T-helper 2 cell (primary cell): ENCODE data around the gene AP3S1.
"Not testable (repeated sequence)": the region's sequence is repeated elsewhere in the genome, so short reads cannot be mapped to it uniquely, and the experiment has no call there.

ENCODE experiments used
- DNase-seq, 5 experiments: peaks; one replicate each; pipeline versions ENCODE4 v3.0.0 to v3.0.0-alpha.2; 2012 to 2022
- total RNA-seq, 2 donors: gene quantifications; one replicate each; lab custom pipeline; 2026; lab: John Stamatoyannopoulos, UW

AP3S1 gene
- total RNA-seq = 28.7 to 30.4 reads per million in 2 donors

GRCh38 chr5:115841382-115842088 lies at the start of gene AP3S1, which contains the start of gene ATG12:
AP3S1 (plus strand) TSS chr5:115841935; CDS start chr5:115842038, 103 bp downstream.
ATG12 (minus strand) TSS chr5:115841565; CDS start chr5:115841552, 13 bp downstream.
- peak; percentile 81 to 97 (median 86) for DNase-seq

GRCh38 chr5:115795700-115796099 lies 46.0 kb upstream of the AP3S1 start:
- no peak for DNase-seq

DNA sequence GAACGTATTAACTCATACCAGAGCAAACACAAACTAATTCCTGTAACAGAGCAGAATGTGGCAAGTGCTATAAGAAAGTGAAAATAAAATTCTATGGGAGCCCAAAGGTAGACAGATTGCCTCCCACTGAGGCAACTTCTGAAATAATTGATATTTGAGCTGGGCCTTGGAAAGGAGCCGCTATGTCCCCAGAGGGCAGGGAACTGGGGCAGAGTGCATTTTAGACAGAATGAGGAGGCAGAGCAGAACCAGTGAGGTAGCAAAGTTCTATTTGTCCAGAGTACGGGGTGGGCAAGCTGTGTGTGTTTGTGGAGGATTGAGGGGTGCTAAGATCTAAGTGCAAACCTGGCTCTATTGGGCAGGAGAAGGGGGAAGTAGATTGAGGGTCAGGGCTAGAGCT lies 45.1 kb upstream of the AP3S1 start:
- no peak for DNase-seq

- DNase-seq = no peak
These were observed 43.5 kb upstream of the AP3S1 start for GRCh38 chr5:115798252-115798651.

DNA sequence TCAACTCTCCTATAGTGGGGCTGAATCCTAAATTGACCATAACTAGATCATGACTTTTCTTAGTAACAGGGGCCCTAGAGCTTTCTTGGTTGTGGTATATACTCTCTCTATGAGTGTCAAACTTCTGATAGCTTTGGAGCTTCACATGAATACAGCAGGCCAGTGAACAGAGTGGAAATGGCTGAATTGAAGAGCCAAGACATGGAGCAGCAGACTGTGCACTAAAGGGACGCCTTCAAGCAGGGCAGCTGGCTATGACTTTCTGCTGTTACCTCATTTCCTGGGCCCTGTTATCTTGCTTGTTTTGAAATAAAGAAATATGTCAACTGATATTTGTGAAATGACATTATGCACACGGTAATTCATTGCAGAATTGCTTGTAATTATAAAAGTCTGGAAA lies 41.6 kb upstream of the AP3S1 start:
- DNase-seq = no peak

DNA sequence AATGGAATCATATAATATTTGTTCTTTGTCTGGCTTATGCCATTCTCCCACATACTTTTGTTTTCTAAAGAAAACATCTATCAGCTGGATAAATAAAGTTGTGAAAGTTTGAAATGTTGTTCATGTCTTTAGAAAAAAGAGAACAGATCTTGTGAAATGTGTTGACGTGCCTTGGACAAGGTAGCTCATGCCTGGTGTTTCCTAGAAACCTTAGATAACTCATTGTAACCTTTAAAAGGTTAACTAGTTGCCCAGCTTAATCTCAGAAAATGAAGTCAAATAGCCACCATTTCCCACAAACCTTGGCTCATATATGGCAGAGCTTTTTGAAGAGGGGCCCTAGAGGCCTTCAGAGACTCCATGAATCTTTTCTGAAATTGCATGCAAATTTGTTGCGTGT lies 40.6 kb upstream of the AP3S1 start:
- no peak for DNase-seq

GRCh38 chr5:115801984-115802383 lies 39.8 kb upstream of the AP3S1 start:
- no peak for DNase-seq

DNA sequence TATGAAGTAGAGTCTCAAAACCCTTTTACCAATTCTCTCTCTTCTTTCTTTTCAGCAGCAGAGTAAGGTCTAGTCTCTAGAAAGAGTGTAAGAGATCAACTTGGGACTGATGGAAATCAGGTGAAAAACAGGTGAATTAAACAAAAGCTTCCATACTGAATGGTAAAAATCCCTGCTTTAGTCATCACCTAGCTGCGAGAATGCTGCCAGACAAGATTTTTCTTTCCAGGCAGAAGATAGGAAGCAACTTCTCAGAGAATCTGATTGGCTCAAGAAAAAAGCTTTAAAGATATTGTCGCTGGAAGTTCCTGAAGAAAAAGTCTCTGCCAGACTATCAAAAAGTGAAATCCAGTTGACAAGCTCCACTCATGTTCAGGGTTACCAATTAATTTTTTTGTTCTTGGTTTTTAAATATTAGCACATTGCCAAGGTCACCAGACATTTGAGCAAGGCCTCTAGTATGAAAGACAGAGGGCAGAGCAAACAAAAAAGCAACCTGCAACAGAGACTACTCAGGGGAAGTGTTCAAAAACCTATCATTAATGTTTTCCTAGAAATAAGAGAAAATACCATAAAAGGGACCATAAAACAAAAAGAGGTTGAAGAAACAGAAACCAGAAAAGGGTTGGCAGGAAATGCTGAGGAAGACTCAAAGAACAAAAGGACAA lies 34.6 kb upstream of the AP3S1 start:
- no peak for DNase-seq

DNA sequence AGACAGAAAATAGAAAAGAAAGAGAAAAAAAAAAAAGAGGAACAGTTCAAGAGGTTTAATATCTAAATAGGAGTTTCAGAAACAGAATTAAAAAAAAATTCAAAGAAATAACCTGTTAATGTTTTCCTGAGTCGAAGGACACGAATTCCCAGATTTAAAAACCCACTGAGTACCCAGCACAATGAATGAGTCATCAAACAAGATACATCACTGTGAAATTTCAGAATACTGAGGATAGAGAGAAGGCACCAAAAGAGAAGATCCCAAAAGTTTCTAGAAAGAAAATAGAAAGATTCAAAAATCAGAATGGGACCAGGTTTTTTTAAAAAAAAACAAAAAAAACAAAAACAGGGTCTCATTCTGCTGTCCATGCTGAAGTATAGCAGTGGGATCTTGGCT lies 34.1 kb upstream of the AP3S1 start:
- no peak for DNase-seq

DNA sequence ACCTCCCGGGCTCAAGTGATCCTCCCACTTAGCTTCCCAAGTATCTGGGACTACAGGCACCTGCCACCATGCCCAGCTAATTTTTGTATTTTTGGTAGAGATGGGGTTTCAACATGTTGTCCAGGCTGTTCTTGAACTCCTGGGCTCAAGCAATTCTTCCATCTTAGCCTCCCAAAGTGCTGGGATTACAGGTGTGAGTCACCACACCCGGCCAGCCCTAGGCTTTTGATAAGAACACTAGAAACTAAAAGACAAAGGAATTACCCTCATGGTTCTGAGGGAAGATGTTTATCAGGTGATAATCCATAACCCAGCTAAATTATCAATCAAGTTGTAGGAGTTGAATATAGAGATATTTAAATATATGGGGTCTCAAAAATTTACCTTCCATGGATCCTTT lies 33.7 kb upstream of the AP3S1 start:
- DNase-seq = not testable (repeated sequence)

- no peak for DNase-seq
These were observed 31.8 kb upstream of the AP3S1 start for GRCh38 chr5:115809946-115810345.

DNA sequence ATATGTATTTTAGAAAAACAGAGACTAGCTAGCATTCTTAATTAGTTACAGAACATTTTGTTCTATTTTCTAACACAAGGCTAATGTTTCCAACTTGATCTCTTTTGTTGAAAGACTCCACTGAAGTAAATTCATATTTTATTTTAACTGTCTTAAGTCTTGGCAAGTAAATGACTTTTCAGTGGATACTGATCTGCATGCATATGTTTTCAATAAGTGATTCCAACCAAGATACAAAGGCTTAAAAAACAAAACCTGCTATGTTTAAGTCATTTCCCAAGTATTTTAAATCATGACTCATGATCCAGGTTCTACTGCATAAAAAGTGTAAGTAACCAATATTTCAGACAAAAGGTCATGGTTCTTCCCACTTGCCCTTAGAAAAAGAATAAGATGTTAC lies 31.0 kb upstream of the AP3S1 start:
- no peak for DNase-seq

GRCh38 chr5:115811406-115811805 lies 30.3 kb upstream of the AP3S1 start:
- no peak for DNase-seq

DNA sequence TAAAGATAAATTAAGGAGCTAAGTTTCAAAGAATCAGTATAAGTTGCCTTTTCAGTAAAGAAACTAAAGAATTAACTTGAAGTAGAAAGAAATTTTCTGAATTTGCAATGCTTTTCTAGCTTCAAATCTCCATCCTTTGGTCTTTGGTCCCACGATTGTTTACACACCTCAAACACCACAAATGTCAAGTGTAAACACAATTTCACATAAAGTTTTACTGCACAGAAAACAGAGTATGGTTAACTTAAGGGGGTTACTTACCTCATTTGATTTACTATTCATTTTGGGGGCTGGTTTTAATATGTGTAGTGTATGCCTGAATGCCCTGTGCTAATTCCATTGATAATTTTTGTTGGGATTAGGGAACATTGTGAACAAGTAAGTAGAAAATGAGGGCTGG lies 29.4 kb upstream of the AP3S1 start:
- DNase-seq = no peak

- peak in 1 of 5 experiments; percentile 70 for DNase-seq
These were observed 28.0 kb upstream of the AP3S1 start for GRCh38 chr5:115813719-115814118.

DNA sequence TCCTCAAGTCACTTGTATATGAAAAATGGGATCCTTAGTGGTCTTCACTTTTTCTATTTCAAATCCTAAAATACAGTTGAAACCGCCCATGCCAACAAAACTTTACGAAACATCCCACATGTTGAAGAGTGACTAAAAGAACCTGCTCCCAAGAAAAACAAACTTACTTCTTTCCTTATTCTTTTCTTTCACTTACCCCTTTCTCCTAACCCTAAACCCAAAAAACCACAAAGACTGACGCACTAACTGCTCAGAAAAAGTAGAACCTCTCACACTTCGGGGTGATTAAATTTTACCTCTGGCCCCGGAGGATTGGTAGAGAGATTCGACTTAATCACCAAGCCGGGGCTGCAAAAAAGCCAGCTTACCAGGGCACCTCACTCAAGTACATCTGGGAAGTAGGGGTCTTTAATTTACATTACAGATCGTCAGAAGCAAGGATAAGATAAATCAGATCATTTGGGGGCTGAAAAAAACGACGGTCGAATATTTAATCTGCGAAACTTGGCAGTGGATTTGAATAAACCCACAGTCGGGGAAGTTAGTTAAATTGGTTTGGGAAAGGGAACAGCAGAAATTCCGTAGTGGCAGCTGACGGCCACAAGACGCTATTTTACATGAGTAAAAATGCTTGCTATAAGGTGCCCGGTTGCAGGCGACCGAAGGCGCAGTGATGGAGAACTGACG lies 26.6 kb upstream of the AP3S1 start:
- no peak for DNase-seq

- no peak for DNase-seq
These were observed 26.0 kb upstream of the AP3S1 start for GRCh38 chr5:115815693-115816225.

DNA sequence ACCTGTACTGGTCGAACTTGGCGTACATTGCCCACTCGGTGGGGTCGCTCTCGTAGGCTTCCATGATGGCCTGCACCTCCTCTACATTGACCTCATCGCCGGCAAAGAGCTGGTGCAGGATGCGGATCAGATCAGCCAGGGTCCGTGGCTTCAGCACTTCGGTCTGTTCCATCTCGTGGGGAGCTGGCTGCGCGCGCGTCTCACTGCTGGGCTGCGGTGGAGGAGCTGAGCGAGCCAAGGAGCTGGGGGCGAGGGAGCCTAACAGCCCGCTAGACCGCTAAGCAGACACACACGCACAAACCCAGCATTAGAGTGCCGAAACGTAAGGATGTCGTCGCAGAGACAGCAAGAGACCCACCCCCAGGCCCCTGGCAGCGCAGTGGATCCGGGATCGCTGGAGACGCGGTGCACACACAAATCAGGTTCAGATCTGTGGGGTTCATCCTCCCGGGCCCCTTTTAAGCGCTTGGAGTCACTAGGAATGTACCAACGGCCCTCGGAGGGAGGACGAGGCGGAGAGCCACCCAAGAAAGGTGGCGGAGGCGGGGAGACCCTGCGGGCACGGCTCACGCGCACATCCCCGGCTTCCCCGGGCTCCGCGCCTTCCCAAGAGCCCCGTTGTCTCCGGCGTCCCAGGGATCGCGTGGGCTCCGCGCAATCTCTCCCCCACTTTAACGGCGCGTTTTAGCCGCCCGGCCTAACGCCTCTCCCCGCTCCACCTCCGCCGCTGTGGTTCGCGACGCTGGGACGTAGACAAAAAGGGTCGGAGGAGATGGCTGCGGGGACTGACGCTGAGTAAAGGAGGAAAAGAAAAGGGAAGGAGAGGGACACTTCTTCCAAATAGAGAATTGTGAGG lies 25.3 kb upstream of the AP3S1 start, which contains the start of gene CDO1:
Gene CDO1 (minus strand): TSS at position 434 of the 856 bp plus-strand sequence. CDS start 262 bp downstream, at position 172.
- DNase-seq = peak in 2 of 5 experiments; percentile 1 to 59

DNA sequence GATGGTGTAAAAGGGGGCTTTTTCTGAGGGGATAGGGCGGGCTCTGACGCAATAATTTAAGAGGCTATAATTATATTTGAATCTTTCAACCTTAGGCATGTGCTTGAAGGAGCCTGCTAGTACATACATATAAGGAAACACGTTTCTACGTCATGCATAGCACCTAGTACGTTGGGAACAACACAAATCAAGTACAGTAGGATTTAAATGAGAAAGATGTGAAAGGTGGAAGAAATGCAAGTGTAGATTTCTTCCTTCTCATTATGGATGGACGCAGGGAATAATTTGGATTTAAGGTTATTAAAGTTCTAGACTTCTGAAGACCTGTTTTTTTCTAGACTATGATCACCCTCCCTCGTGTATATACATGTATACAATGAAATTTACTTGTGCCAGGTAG lies 24.3 kb upstream of the AP3S1 start:
- no peak for DNase-seq

GRCh38 chr5:115818821-115819220 lies 22.9 kb upstream of the AP3S1 start:
- DNase-seq = no peak

GRCh38 chr5:115820846-115821245 lies 20.9 kb upstream of the AP3S1 start:
- DNase-seq = no peak

DNA sequence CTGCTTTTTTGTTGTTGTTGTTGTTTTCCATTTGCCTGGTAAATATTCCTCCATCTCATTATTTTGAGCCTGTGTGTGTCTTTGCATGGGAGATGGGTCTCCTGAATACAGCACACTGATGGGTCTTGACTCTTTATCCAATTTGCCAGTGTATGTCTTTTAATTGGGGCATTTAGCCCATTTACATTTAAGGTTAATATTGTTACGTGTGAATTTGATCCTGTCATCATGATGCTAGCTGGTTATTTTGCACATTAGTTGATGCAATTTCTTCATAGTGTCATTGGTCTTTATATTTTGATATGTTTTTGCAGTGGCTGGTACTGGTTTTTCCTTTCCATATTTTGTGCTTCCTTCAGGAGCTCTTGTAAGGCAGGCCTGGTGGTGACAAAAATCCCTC lies 16.8 kb upstream of the AP3S1 start:
- DNase-seq = not testable (repeated sequence)
